Epithelial cell of prostate (primary cell): ENCODE results near the gene KSR2.
"Not testable (repeated sequence)": the region's sequence is repeated elsewhere in the genome, so short reads cannot be mapped to it uniquely, and the experiment has no call there.

ENCODE experiments used
- DNase-seq: peaks from one replicate; pipeline ENCODE4 v3.0.0-alpha.2; 2011; ENCODE audit warnings: low read depth, low spot score
- H3K27ac ChIP-seq: fragments of 450-650 bp; 2 replicates; pipeline ENCODE4 v1.5.1; 2017; ENCODE audit warnings: mild to moderate bottlenecking

Gene KSR2

GRCh38 chr12:117861691-117862090 lies 107.1 kb downstream of the KSR2 start:
- H3K27ac ChIP-seq = no peak overlapping the region
- DNase-seq = no peak

GRCh38 chr12:117860787-117861290 lies 108.0 kb downstream of the KSR2 start:
- not testable (repeated sequence) for DNase-seq, H3K27ac ChIP-seq

- DNase-seq = no peak
- H3K27ac ChIP-seq = no peak overlapping the region
These were observed 108.7 kb downstream of the KSR2 start for GRCh38 chr12:117860111-117860510.

- no peak overlapping the region for H3K27ac ChIP-seq
- no peak for DNase-seq
These were observed 110.9 kb downstream of the KSR2 start for GRCh38 chr12:117857632-117858612.

- not testable (repeated sequence) for H3K27ac ChIP-seq, DNase-seq
These were observed 111.7 kb downstream of the KSR2 start for GRCh38 chr12:117857139-117857538.

GRCh38 chr12:117855165-117855564 lies 113.6 kb downstream of the KSR2 start:
- no peak overlapping the region for H3K27ac ChIP-seq
- DNase-seq = no peak

- no peak for DNase-seq
- peak overlapping the region; percentile 39 for H3K27ac ChIP-seq
These were observed 114.3 kb downstream of the KSR2 start for GRCh38 chr12:117854339-117855012.

- peak overlapping the region; percentile 39 for H3K27ac ChIP-seq
- DNase-seq = peak; percentile 79
These were observed 115.2 kb downstream of the KSR2 start for GRCh38 chr12:117853600-117853999.

- DNase-seq = no peak
- H3K27ac ChIP-seq = no peak overlapping the region
These were observed 118.7 kb downstream of the KSR2 start for GRCh38 chr12:117850048-117850447.

- no peak for DNase-seq
- H3K27ac ChIP-seq = no peak overlapping the region
These were observed 121.4 kb downstream of the KSR2 start for GRCh38 chr12:117847371-117847770.

GRCh38 chr12:117845271-117845904 lies 123.4 kb downstream of the KSR2 start:
- no peak overlapping the region for H3K27ac ChIP-seq
- no peak for DNase-seq

- DNase-seq = no peak
- H3K27ac ChIP-seq = no peak overlapping the region
These were observed 124.5 kb downstream of the KSR2 start for GRCh38 chr12:117844114-117844830.

- no peak overlapping the region for H3K27ac ChIP-seq
- DNase-seq = no peak
These were observed 126.2 kb downstream of the KSR2 start for GRCh38 chr12:117842630-117843029.

- DNase-seq = no peak
- H3K27ac ChIP-seq = no peak overlapping the region
These were observed 126.6 kb downstream of the KSR2 start for GRCh38 chr12:117842220-117842619.

- DNase-seq = no peak
- H3K27ac ChIP-seq = no peak overlapping the region
These were observed 131.1 kb downstream of the KSR2 start for GRCh38 chr12:117837737-117838050.

GRCh38 chr12:117836999-117837736 lies 131.6 kb downstream of the KSR2 start:
- no peak overlapping the region for H3K27ac ChIP-seq
- DNase-seq = no peak

- DNase-seq = no peak
- no peak overlapping the region for H3K27ac ChIP-seq
These were observed 132.3 kb downstream of the KSR2 start for GRCh38 chr12:117836476-117836875.

GRCh38 chr12:117835156-117835555 lies 133.6 kb downstream of the KSR2 start:
- DNase-seq = no peak
- H3K27ac ChIP-seq = no peak overlapping the region
